Endometrium (tissue), 2 donors: ENCODE data around the gene CFAP300.

Experiments used
- FAIRE-seq: peaks from 2 replicates; lab custom pipeline; 2012; peaks lifted over from hg19 to GRCh38; lab: Jason Lieb, UNC
- donor health status: control.
- donor health status: control.

Gene CFAP300

DNA sequence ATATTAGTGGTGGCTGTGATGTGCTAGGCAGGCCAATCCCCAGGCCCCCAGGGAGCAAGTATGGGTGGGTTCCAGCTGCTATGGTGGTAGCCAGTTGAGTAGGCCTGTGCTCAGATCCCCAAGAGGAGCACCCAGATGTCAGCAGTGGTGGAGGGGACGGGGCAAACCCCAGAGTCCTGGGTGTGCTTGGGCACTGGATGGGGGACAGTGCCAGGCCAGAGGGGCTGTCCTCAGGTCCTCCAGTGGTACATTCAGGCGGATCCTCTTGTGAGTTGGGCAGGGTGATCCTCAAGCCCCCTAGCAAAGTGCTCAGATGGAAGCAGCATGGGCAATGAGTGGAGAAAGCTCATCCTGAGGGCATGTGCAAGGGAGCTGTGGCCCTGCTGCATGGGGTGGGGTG is 26.0 kb downstream of the CFAP300 start:
- no peak for FAIRE-seq

DNA sequence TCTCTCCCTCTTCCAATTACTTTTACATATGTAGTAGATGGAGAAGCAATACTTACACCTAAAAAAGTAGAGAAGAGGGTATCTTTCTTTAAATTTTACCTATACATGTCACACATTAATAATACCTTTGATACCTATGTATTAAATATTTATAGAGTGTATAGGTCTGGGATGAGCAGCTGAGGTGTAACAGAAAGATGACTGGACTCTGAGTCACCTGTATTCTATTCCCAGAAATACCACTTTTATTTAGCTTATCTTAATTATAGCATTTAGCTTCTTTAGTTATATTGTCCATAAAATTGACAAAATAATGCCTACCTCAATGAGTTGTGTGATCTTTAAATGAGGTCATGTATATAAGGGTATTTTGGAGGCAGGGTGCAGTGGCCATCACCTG is 32.4 kb downstream of the CFAP300 start:
- no peak for FAIRE-seq

DNA sequence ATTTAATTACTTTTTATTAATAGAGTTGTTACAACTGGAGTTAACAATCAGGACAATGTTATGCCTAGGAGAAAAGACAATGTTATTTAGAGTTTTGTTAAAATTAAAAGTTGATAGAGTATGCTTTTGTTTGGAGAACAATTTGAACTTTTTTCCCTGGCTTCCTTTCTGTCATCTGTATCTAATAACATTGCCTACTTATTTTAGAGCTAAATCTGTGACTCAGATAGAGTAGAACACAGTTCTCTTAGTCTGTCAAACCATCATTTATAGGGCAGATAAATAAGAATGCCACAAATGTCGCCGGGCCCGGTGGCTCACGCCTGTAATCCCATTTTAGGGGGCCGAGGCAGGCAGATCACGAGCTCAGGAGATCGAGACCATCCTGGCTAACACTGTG is 34.1 kb downstream of the CFAP300 start:
- no peak for FAIRE-seq

DNA sequence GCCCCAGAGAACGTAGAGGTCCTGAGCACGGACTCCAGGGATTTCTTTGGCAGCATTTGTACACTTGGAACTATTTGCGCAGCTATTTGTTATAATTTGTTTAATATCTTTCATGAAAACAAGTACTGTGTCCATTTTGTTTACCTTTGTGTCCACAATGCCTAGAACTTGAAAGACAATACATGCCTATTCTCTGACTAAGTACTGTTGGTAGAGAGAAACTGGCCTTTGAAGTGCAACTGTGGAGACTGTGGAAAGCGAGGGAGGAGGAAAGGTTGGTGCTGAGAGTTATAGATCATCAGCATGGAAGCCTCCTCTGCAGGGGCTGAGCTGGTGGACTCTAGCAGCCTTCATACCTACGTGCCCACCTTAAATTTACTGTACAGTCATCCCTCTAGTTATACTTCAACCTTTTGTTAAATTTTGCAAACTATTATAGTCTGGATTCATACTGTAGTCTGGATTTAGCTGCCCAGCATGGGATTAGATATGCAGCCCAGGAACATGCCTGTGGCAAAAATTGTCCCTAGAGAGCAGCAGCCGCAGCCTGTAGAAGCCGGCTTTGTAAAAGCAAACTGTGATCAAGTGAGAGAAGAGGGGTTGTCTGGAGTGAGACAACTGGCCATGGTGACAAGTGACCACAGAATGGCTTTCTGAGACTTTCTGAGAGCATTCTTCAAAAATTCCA is 38.8 kb downstream of the CFAP300 start:
- no peak for FAIRE-seq

DNA sequence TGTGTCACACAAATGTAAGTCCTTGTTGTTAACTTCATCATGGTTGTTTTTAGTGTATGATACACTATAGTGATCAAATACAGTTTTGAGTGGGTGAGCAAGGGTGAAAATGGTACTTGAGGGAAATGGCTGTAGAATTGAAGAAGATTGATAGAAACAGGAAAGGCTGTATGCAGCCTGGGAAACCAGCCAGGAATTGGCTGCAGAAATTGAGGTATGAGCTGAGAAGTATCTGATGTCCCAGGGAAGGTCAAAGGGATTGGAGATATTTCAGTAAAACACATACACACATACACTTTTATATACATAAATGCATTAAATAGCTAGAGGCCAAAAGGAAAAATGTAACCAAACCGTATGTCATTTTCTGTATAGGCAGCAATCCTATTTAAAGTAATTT is 49.9 kb downstream of the CFAP300 start:
- no peak for FAIRE-seq

DNA sequence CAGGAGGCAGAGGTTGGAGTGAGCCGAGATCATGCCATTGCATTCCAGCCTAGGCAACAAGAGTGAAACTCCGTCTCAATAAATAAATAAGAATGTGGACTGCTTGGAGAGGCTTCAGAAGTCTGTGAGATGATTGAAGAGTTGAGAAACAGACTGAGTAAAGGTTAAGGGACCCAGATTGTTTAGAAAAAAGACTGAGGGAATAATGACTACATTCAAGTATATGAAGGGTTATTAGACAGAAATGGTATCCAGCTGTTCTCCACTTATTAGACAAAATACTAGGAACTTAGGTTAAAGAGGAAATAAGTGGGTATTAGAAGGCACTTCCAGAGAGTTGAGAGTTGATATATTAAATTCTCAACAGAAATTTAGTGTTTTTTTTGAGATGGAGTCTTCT is 52.5 kb downstream of the CFAP300 start:
- no peak for FAIRE-seq

DNA sequence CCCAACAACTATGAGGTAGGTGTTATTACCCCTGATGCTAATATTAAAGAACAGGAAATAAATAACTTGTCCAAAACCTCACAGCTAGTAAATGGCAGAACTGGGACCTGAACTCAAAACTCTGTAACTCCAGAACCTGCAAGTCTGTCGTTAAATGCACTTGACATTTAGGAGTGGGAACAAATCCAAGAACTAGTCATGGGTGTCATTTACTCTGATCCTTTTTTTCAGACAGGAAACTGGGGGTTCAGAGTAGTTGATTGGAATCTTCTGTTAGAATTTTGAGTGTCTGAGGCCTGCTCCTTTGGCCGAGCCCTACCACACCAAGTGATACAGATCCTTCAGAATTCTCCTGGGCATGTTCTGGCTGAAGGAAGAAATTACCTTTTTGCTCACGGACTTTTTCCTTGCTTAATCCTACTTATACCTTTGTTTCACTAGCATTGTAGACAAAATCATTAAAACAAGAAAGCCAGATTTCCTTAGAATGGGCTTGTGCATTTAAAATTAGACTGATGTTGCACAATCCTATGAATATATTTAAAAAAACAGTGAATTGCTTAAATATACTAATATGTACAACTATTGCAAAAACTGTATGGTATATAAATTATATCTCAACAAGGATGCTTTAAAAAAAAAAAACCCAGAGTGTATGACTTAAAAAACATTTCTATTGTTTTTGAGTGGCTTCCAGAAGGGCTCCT is 61.6 kb downstream of the CFAP300 start:
- no peak for FAIRE-seq

DNA sequence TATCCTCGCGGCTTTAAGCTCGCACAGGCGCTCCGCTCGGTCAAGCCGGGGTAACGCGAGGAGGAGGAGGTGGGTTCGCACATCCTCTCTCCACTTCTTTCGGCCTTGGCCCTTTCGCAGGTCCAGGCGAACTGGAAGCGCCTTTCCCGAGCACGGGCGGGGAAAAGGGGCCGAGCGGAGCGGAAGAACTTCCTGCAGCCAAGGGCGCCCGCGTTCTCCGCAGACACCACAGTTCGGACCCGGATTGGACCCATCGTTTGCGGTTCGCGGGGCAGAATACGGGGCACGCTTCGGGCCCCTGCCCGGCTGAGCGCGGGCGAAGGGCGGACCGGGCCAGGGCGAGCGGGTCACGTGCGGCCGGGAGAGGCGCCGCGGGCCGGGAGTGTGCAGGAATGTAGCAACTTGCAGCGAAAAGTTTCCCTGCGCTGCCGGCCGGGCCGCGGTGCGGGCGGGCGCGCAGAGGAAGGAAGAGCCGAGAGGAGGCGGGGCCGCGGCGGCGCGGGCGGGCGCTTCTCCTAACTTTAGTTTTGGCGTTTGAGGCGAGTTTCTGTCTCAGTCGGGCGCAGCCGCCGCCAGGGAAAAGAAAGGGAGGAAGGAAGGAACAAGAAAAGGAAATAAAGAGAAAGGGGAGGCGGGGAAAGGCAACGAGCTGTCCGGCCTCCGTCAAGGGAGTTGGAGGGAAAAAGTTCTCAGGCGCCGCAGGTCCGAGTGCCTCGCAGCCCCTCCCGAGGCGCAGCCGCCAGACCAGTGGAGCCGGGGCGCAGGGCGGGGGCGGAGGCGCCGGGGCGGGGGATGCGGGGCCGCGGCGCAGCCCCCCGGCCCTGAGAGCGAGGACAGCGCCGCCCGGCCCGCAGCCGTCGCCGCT is 62.9 kb downstream of the CFAP300 start, which contains the start of gene YAP1:
Gene YAP1 (plus strand): TSS at position 552 of the 865 bp plus-strand sequence. CDS start 402 bp downstream, outside the sequence.
- FAIRE-seq: no peak

DNA sequence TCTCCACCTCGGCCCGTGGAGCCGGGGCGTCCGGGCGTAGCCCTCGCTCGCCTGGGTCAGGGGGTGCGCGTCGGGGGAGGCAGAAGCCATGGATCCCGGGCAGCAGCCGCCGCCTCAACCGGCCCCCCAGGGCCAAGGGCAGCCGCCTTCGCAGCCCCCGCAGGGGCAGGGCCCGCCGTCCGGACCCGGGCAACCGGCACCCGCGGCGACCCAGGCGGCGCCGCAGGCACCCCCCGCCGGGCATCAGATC is 63.4 kb downstream of the CFAP300 start:
- no peak for FAIRE-seq

DNA sequence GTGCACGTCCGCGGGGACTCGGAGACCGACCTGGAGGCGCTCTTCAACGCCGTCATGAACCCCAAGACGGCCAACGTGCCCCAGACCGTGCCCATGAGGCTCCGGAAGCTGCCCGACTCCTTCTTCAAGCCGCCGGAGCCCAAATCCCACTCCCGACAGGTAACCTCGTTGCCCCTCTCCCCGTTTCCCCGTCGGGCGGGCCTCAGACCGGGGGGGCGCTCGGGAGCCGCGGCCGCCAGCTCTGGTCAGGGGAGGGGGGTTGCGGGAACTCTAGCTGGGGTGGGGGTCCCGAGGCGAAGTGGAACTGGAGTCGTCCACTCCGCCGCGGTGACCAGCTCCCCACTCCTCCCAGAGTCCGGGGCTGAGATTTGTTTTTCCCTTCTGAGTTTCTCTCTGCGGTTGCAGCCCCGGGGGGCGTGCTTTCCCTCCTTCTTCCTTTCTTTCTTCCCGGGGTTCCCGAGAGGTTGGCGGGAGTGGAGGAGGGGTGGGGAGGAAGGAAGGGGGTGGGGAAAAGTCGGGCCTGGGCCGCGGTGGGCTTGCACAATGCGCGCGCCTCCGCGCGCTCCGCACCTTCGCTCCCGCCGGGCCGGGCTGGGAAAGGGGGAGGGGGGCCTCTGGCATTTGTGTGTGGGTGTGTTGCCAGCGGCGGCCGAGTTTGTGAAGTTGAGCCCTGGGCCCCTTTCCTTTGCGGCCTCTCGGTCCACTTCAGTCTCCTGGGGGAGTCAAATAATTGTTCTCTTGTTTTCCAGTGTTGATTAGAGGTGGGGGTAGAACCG is 64.0 kb downstream of the CFAP300 start:
- no peak for FAIRE-seq

DNA sequence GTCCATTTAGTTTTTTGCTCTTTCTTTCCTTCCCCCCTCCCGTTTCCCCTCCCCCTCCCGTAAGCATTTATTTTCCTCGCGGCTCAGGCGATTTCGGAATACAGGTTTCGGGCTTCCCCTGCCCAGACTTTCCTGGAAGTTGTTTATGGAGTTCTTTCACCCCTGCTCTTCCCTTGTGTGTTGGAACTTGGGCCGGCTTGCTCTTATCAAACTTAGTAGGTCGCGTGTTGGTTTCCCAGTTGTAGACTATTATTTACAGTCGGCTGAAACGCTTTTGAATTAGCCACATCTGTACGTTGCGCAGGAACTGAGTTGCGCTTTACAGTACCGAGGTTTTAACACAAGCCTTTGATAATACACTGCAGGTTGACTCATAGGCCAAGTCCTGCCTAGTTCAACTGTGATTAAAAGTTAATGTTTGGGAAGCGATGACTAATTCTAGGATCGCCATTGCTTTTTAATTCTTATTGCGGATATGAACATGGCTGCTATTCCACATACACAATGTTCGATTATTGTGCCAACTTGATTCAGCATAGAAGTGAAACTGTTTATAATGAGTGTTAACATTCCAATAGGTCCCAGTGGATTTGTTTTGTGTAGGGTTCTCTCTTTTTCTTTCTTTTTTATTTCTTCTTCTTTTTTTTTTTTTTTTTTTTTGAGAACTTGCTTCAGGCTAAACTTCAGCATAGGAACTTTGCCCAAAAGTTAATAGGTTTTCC is 64.7 kb downstream of the CFAP300 start:
- FAIRE-seq: peak; percentile 84

DNA sequence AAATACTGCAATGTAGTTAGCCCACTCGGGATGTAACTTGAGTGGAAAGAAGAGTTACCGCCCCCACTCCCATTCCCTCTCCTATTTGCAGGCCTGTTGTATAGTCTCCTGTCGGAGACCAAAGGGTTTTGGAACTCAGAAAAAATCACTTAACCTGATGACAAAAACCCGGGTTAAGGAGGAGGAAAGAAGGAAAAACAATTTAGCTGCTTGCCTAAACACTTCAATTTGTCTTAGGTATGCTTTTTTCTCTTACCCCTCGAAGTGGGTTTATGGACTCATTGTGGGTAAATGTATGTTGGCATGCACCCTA is 65.2 kb downstream of the CFAP300 start:
- FAIRE-seq: no peak

DNA sequence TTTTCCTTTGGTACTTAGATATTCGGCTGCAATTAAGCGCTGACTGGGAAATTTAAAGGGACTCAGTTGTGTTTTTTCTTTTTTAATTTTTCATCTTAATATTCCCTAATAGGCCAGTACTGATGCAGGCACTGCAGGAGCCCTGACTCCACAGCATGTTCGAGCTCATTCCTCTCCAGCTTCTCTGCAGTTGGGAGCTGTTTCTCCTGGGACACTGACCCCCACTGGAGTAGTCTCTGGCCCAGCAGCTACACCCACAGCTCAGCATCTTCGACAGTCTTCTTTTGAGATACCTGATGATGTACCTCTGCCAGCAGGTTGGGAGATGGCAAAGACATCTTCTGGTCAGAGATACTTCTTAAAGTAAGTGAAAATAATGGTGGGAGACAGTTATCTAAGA is 66.8 kb downstream of the CFAP300 start:
- no peak for FAIRE-seq

DNA sequence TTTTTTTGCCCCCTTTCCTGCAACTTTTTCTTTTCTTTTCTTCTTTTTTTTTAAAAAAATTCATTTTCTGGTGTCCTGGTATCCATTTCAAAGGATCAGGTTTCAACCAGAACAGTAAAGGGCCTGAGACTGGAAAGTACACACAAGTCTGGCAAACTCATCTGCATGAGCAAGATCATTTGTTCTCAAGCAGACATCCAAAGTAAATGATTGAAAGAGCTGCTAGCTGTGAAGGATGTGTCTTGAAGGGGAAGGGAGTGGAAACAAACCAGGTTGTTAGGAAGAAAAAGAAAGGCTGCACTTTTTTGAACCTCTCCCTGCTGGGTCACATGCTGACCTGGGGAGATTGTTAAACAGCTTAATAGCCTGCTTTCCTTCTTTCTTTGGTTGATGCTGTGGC is 68.3 kb downstream of the CFAP300 start:
- FAIRE-seq: peak; percentile 51

DNA sequence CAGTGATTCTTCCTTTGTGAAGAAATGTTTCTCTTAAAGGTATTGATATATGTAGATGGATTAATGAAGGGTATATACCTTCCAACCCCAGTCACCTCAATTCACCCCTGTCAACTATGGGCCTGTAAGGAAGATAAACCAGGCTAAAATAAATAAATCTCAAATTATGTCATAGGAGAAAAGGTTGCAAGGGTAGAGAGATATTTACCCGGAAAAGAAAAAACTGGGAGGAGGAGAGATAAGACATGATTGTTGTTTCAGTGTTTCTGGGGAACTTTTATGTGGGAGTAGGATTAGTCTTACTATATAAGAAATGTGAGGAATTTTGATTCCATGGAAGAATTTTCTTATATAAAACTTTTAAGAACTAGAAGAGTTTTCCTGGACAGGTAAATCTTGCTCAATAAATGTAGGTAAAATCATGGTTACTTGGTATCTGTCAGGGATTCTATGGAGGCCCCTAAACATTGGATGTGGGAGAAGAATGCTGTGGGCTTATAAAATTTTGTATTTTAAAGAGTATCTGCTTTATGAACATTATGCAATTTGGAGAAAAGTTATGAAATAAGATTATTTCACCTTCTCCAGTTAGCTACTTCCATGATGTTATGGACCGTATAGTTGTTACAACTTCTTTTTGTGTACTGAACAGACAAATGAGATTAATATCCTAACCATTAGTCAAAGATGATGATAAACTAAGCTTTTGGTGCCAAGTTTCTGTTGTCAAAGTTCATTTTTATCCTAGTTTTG is 69.4 kb downstream of the CFAP300 start:
- no peak for FAIRE-seq

DNA sequence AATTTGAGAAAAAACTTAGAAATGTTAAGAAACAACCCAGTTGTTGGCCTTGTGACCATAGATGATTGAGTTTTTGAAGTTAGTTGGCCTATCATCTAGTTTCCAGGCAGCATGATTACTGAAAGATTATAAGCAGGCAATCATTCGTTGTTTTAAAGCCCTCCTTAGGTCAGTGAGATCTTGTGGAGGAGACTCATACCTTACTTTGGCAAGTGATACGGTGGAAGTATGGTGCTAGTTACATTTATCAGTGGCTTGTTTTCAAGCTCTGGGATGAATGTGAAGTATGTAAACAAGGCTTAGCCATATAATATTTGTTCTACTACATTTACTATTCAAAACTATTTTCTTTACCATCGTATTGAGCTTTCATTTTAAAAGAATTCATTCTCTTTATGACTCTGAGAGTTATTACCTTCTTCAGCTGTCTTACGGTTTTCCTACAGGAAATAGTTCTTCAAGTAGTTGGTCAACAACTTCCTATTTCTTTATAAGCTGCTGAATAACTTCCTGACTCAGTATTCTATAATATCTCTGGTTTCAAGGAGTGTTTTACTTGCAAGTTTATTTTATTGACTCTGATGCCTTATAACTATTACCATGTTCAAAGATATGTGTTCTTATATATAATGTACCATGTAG is 70.4 kb downstream of the CFAP300 start:
- FAIRE-seq: peak; percentile 59

DNA sequence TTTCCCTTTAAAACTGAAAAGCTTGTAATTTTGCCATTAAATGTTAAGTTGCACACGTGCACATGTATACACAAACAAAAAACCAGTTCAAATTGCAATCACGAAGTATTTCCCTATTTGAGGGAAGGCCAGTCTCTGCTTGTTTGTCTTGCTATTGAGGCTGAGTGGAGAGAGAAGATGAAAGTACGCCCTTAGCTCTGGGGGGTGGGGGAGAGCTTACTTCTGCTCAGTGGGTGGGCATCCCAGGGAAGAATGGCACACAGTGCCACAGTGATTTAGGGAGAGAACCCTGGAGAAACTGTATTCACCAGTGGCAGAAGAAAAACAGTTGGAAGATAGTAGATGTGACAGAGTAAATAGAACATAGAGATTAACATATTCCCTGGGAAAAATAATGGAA is 71.7 kb downstream of the CFAP300 start:
- no peak for FAIRE-seq

DNA sequence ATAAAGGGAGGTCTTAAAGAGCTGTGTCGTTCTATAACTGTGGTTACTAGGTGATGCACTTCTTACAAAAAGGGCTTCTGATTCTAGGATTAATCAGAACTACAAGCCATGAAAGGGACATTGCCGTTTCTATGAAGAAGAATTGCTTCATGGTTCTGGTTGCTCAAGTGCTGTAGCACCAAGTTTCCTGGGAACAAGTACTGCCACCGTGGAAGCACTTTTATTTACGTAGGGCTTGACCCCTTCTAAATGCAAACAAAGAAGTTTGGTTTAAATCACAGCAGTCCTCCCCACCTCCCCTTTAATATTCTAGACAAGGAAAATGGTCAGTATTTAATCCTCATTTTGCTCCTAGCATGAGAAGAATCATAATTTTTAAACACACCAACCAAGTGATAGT is 72.8 kb downstream of the CFAP300 start:
- FAIRE-seq: no peak

DNA sequence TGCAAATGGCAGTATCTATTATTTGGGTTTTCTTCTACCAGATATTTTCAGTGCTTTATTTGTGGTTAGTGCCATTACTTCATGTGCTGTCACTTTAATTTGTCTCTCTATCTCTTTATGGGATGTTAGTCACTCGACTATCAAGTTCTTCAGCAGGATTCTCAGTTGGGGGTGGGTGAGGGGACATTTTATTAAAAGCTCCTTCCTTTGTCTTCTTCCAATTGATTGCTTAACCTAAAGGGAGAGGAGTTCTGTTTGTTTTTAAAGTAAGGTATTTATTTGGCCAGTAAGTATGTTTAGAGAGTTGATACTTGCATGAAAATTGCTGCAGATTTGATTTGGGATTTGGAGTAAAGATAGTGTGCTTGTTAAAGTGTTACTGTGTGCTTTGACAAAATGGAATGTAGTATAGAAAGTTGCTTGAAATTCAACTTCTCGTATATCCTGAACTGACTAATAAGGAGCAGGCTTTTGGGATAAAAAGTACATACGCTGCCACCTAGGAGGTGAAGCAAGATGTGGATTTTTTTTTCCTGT is 73.3 kb downstream of the CFAP300 start:
- no peak for FAIRE-seq

DNA sequence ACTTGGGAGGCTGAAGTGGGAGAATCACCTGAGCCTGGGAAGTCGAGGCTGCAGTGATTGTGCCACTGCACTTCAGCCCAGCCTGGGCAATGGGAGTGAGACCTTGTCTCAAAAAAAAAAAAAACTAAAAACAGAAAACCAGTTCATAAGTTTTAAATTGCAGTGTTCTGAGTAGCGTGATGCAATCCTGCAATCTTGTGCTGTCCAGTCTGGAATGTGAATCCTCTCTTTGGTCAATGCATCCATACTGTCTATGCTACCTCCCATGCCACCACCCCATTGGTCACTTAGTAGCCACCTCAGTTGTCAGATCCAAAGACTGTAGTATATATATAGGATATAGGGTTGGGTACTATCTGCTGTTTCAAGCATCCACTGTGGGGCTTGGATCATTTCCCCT is 74.1 kb downstream of the CFAP300 start:
- FAIRE-seq: no peak
